Vagina (tissue), 2 donors: ENCODE measurements around the gene GAMT.
"Not testable (repeated sequence)": the region's sequence is repeated elsewhere in the genome, so short reads cannot be mapped to it uniquely, and the experiment has no call there.

ENCODE experiments used
- CTCF ChIP-seq, 3 experiments: fragments of 450-650 bp in 2 of 3; fragments of 200-600 bp in 1 of 3; sonication (generic) in 1 of 3; IDR thresholded peaks; one replicate each; pipeline ENCODE4 v1.5.1; 2017 to 2019; ENCODE audit warnings: antibody characterized with exemption in 3 of 3, mild to moderate bottlenecking in 2 of 3, moderate library complexity in 2 of 3
- POLR2A ChIP-seq, 2 donors: fragments of 450-650 bp; IDR thresholded peaks; one replicate each; pipeline ENCODE4 v1.6.1; 2017; ENCODE audit warnings: antibody characterized with exemption in 2 of 2, mild to moderate bottlenecking in 2 of 2, moderate library complexity in 2 of 2

- TF ChIP-seq CTCF, POLR2A (IDR thresholded peaks at IDR 0.05): not testable (repeated sequence)
Measured at GRCh38 chr19:1439525-1440417, 38.4 kb upstream of the GAMT start.
